ENCODE results near the gene KRTAP16-1.

KRTAP16-1 gene

GRCh38 chr17:41335747-41336146 is 26.6 kb upstream of the KRTAP16-1 start:
- Histone ChIP-seq H3K27ac (no peak overlapping the region), H3K4me2 (no peak overlapping the region), H3K4me3 (IDR thresholded peaks at IDR 0.05; ENCODE audit: insufficient read depth, low read depth, low read length) (no peak overlapping the region), H3K36me3 (ENCODE audit: insufficient read depth) (no peaks in the 10 kb centered on the region), H3K27me3 (ENCODE audit: insufficient read depth, low read depth) (peaks cover 31% of the 10 kb centered on the region; the same call in 1 of the 2 replicates), H2AFZ (ENCODE audit: low read depth) (no peak overlapping the region), H4K20me1 (ENCODE audit: insufficient read depth) (no peaks in the 10 kb centered on the region), H3K79me2 (ENCODE audit: insufficient read depth, low read depth) (no peaks in the 10 kb centered on the region), H3K9ac (no peak overlapping the region), H3K4me1 (ENCODE audit: low read depth, poor library complexity, severe bottlenecking) (peaks cover 31% of the 10 kb centered on the region)
- no peak for TF ChIP-seq CTCF (conservative IDR thresholded peaks at IDR 0.05; ENCODE audit: low read depth, low read length)

GRCh38 chr17:41334385-41335305 is 25.5 kb upstream of the KRTAP16-1 start:
- H3K79me2 ChIP-seq (ENCODE audit: insufficient read depth, low read depth) = no peaks in the 10 kb centered on the region

GRCh38 chr17:41333836-41334235 is 24.7 kb upstream of the KRTAP16-1 start:
- H3K4me3 ChIP-seq (IDR thresholded peaks at IDR 0.05; ENCODE audit: insufficient read depth, low read depth, low read length) = no peak overlapping the region
- no peaks in the 10 kb centered on the region for H3K79me2 ChIP-seq (ENCODE audit: insufficient read depth, low read depth)
- H3K36me3 ChIP-seq (ENCODE audit: insufficient read depth) = no peaks in the 10 kb centered on the region
- H3K27ac ChIP-seq = no peak overlapping the region
- peaks cover 18% of the 10 kb centered on the region; the same call in 1 of the 2 replicates for H3K27me3 ChIP-seq (ENCODE audit: insufficient read depth, low read depth)
- no peaks in the 10 kb centered on the region for H4K20me1 ChIP-seq (ENCODE audit: insufficient read depth)
- no peak overlapping the region for H3K9ac ChIP-seq
- no peak for TF ChIP-seq CTCF (conservative IDR thresholded peaks at IDR 0.05; ENCODE audit: low read depth, low read length)
- H2AFZ ChIP-seq (ENCODE audit: low read depth) = no peak overlapping the region
- H3K4me1 ChIP-seq (ENCODE audit: low read depth, poor library complexity, severe bottlenecking) = peaks cover 12% of the 10 kb centered on the region
- no peak overlapping the region for H3K4me2 ChIP-seq

More at GRCh38 chr17:41334385-41335305, 25.5 kb upstream of the KRTAP16-1 start:
- no peak overlapping the region for H3K4me2 ChIP-seq
- no peak overlapping the region for H2AFZ ChIP-seq (ENCODE audit: low read depth)
- H3K36me3 ChIP-seq (ENCODE audit: insufficient read depth) = no peaks in the 10 kb centered on the region
- no peak overlapping the region for H3K4me3 ChIP-seq (IDR thresholded peaks at IDR 0.05; ENCODE audit: insufficient read depth, low read depth, low read length)
- no peaks in the 10 kb centered on the region for H4K20me1 ChIP-seq (ENCODE audit: insufficient read depth)
- no peak overlapping the region for H3K9ac ChIP-seq
- no peak for TF ChIP-seq CTCF (conservative IDR thresholded peaks at IDR 0.05; ENCODE audit: low read depth, low read length)
- peaks cover 20% of the 10 kb centered on the region for H3K4me1 ChIP-seq (ENCODE audit: low read depth, poor library complexity, severe bottlenecking)
- no peak overlapping the region for H3K27ac ChIP-seq
- peaks cover 22% of the 10 kb centered on the region; the same call in 1 of the 2 replicates for H3K27me3 ChIP-seq (ENCODE audit: insufficient read depth, low read depth)

- Histone ChIP-seq H3K79me2 (ENCODE audit: insufficient read depth, low read depth) (no peaks in the 10 kb centered on the region), H3K36me3 (ENCODE audit: insufficient read depth) (no peaks in the 10 kb centered on the region), H3K9ac (no peak overlapping the region), H3K4me1 (ENCODE audit: low read depth, poor library complexity, severe bottlenecking) (peaks cover 4% of the 10 kb centered on the region), H4K20me1 (ENCODE audit: insufficient read depth) (no peaks in the 10 kb centered on the region), H3K27ac (no peak overlapping the region), H3K4me3 (IDR thresholded peaks at IDR 0.05; ENCODE audit: insufficient read depth, low read depth, low read length) (no peak overlapping the region), H3K4me2 (no peak overlapping the region), H3K27me3 (ENCODE audit: insufficient read depth, low read depth) (peaks cover 18% of the 10 kb centered on the region; the same call in 1 of the 2 replicates), H2AFZ (ENCODE audit: low read depth) (no peak overlapping the region)
- TF ChIP-seq CTCF (conservative IDR thresholded peaks at IDR 0.05; ENCODE audit: low read depth, low read length) = no peak
Observed at GRCh38 chr17:41333098-41333497, 24.0 kb upstream of the KRTAP16-1 start.
